Adipose tissue (tissue), 3 donors: Measurements from ENCODE around the gene PCDHGC4. TPM values are rescaled to one million over a fixed set of nuclear protein-coding genes. Genes with fewer than 3 reads are reported as not detected.

Experiments
- H3K27ac ChIP-seq: one replicate; pipeline ENCODE4 v1.5.1; 2013; ENCODE audit warnings: low read depth, low read length
- WGBS, 3 donors: extraction: QIAGEN DNeasy Blood & Tissue Kit; methylation state at CpG; one replicate each; pipeline ENCODE4 v1.1.7; 2013; 5-methylcytosine and 5-hydroxymethylcytosine counted together
- polyA plus RNA-seq, 3 donors: library from polyadenylated mRNA; stranded (reverse); fragments of 200-250 nt; gene quantifications; one replicate each; pipeline ENCODE4 v1.2.3, GENCODE V29; 2013
- donor health status: healthy with polysubstance abuse.
- donor health status: Bipolar disorder and iron deficiency.
- donor health status: healthy.

The PCDHGC4 gene
- polyA plus RNA-seq, 3 donors: 0.05 to 0.34 (median 0.15) TPM

- H3K27ac ChIP-seq: no peak overlapping the region
- WGBS, 3 donors: 19 to 51% (median 23%) methylated on average over 19 to 23 of the region's 23 CpGs
Measured at GRCh38 chr5:141508798-141509611, 24.2 kb downstream of the PCDHGC4 start.

GRCh38 chr5:141510160-141510559, 25.3 kb downstream of the PCDHGC4 start:
- H3K27ac ChIP-seq: no peak overlapping the region
- 91 to 93% (median 91%) methylated on average over 8 to 9 of the region's 9 CpGs for WGBS, 3 donors

GRCh38 chr5:141510850-141511601, 26.2 kb downstream of the PCDHGC4 start:
- H3K27ac ChIP-seq: no peak overlapping the region
- WGBS, 3 donors: 90 to 94% (median 92%) methylated on average over 14 of the region's 14 CpGs

- no peak overlapping the region for H3K27ac ChIP-seq
- 55 to 68% (median 66%) methylated on average over 4 of the region's 4 CpGs for WGBS, 3 donors
Measured at GRCh38 chr5:141511771-141512325, 27.0 kb downstream of the PCDHGC4 start.

- H3K27ac ChIP-seq: no peak overlapping the region
- 2 to 20% (median 14%) methylated on average over 28 of the region's 28 CpGs for WGBS, 3 donors
Measured at GRCh38 chr5:141512390-141512910, 27.6 kb downstream of the PCDHGC4 start.

DNA sequence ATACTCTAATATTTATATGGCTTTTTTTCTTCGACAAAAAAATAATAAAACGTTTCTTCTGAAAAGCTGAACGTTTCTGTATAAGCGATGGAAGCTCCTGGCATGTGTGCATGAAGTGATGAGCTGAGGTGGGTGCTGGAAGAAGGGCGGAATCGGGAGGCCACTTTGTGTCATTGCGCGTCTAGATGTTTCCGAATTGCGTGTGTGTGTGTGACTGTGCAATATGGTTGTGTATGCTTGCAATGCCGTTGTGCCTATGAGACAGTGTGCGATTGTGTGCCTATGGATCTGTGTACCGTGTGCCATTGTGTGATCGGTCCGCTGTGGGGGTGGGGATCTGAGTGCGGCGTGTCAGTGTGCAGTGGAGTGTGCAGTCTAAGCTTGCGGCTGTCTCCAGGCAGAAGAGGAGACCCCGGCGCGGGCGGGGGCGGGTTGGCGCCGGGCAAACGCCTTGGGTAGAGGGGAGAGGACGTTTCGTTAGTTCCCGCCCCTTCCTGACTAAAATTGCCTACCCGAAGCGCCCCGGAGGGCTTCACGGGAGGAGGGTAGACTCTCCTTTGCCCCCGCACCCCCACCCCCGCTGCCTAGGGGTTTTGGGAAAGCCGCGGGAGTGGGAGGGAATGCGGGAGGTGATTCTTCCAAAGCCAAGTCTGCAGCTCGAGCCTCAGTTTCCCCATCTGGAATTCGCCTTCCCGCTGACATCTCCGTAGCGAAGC, 28.2 kb downstream of the PCDHGC4 start:
- 2 to 11% (median 5%) methylated on average over 42 to 43 of the region's 43 CpGs for WGBS, 3 donors

GRCh38 chr5:141513627-141514329, 28.9 kb downstream of the PCDHGC4 start:
- WGBS, 3 donors: 12 to 19% (median 17%) methylated on average over 29 of the region's 29 CpGs
- H3K27ac ChIP-seq: no peak overlapping the region

More for the DNA sequence above, 28.2 kb downstream of the PCDHGC4 start:
- H3K27ac ChIP-seq: no peak overlapping the region

DNA sequence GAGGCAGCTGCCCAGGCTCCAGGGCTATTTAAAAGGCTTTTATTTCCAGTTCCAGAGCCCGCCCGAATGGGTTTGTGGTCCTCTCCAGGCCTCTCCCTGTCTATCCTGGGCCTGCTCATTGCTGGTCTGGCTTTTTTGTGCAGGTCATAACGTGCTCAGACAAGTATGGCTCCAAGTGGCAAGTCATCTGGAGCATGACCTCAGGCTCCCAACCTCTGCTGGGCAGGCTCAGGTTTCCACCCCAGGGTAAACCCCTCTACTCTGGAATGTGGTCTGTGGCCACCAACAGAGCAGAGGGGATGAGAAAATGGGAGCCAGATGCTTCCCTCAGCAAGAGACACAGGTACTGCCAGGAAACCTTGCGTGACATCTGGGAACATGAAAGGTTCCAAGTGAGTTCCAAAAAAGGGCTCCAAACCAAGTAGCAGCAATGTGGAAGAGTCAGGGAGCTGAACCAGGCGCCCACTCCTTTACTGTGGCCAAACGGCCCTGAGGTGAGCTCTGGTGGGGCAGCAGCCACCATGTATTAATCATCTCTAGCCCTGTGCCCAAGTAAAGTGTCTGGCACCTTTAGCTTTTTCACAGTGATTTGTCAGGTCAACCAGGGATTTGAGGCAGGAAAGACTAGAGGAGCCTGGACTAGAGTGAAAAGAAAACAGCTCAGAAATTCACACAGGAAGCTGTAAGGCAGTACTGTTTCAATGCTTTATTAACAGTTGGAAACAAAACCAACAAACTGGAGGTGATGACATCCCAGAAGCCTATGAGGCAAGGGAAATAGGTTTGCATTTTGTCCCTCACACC, 29.7 kb downstream of the PCDHGC4 start:
- H3K27ac ChIP-seq: no peak overlapping the region
- WGBS, 3 donors: 62 to 78% (median 64%) methylated on average over 6 of the region's 6 CpGs

- WGBS, 3 donors: 80 to 89% (median 87%) methylated on average over 3 of the region's 3 CpGs
- no peak overlapping the region for H3K27ac ChIP-seq
Measured at GRCh38 chr5:141515141-141515540, 30.3 kb downstream of the PCDHGC4 start.

DNA sequence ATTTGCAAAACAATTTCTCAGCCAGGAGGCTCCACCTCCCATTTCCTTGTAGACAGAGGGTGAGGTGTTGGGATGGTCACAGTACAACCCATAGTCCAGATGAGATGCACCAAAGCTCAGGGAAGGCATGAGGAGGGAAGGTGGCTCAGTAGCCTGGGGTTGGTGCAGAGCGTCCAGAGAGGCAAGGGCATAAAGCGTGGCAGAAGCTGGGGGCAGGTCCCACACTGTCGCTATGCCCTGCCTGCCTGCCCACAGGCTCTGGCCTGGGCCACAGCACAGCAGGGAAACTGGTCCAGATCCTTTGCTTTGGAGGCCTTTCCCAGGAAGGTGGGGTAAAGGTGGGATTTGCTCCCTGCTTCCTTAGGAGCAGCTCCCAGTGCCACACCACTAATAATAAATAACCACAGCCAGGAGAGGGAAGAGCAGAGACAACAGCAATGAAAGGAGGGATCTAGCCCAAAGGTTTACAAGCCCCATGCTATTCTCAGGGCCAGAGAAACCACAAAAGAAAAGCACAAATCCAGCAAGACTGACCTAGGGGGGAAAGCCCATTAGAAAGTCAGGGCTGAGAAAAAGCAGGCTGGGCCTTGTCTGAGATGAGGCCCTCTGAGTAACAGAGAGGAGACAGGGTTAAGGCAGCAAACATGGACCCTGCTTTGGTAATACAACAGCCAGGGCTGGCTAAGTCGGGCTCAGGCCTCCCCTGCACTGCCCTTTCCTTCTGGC, 31.3 kb downstream of the PCDHGC4 start:
- no peak overlapping the region for H3K27ac ChIP-seq
- WGBS, 3 donors: 82 to 89% (median 88%) methylated on average over 4 of the region's 4 CpGs

DNA sequence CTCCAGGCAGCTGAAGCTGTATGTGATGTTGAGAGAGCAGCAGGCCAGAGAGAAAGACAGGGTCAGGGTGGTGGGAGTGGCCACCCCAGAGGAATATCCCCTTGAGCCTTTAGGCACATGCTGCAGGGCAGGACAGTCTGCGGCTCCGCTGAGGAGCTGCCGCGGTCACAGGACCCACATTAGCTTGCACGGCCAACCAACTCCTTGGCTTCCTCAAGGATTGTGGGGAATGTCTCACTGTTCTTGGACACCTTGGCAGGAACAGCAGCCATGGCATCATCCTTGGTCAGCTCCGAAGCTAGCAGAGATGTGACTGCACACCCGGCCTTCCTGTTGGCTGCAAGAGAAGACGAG, 31.8 kb downstream of the PCDHGC4 start:
- no peak overlapping the region for H3K27ac ChIP-seq
- 69 to 93% (median 69%) methylated on average over 8 of the region's 8 CpGs for whole genome bisulfite sequencing, 3 donors

DNA sequence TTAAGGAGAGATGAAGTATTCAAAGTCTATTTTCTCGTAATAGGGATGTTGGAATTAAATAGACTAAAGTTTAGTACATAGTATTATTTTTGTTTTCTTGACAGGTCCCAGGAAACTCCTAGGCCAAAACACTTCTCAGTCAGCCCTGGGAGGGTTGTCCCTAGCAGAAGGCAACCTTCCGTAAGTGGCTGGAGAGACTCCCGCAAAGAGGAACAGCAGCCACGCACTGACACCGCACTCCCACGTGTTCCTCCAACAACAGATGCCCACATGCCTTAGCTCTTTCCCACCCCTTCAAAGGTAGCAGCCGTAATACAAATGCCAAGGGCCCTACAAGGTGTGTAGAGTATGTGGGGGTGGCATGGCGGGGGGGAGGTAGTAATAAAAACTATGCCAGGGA, 32.5 kb downstream of the PCDHGC4 start:
- H3K27ac ChIP-seq: no peak overlapping the region
- WGBS, 3 donors: 62 to 95% (median 78%) methylated on average over 8 of the region's 8 CpGs

GRCh38 chr5:141517880-141518617, 33.2 kb downstream of the PCDHGC4 start:
- WGBS, 3 donors: 89 to 93% (median 91%) methylated on average over 9 to 11 of the region's 11 CpGs
- no peak overlapping the region for H3K27ac ChIP-seq

DNA sequence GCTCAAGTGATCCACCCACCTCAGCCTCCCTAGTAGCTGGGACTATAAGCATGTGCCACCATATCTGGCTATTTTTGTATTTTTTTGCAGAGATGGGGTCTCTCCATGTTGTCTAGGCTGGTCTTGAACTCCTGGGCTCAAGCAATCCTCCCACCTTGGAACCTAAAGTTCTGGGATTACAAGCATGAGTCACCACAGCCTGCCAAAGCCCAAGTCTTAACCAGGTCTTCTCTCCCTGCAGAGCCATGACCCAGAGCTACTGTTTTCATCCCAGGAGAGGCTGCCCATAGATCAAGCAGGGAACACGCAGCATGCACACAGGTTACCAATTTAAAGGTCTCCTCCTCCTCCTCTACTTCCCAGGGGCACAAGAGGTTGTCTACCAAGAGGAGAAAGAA, 33.8 kb downstream of the PCDHGC4 start:
- H3K27ac ChIP-seq: no peak overlapping the region
- WGBS, 3 donors: 94 to 95% (median 94%) methylated on average over 1 of the region's 1 CpG

- no peak overlapping the region for H3K27ac ChIP-seq
- 56 to 83% (median 56%) methylated on average over 3 of the region's 3 CpGs for WGBS, 3 donors
Measured at GRCh38 chr5:141519605-141520565, 35.1 kb downstream of the PCDHGC4 start.
